ENCODE measurements around the gene PRKCE. TPM values are rescaled to one million over a fixed set of nuclear protein-coding genes. Genes with fewer than 3 reads are reported as not detected.

The PRKCE gene
- total and polyA plus RNA-seq, 2 experiments from 2014 or later = 13.2 to 19.2 TPM

GRCh38 chr2:45669032-45669486, 17.6 kb downstream of the PRKCE start:
- no peak overlapping the region for H3K4me3 ChIP-seq
- H3K27me3 ChIP-seq = no peaks in the 10 kb centered on the region
- H3K36me3 ChIP-seq = no peaks in the 10 kb centered on the region
- peak in 1 of 2 donors; percentile 91 for DNase-seq (ENCODE audit: low read depth in 1 of 2, low spot score in 1 of 2)
- H3K27ac ChIP-seq = peak overlapping the region; percentile 89
- peaks cover 15% of the 10 kb centered on the region for H3K4me1 ChIP-seq (ENCODE audit: low read depth)
- H3K9me3 ChIP-seq (ENCODE audit: low read depth) = no peaks in the 10 kb centered on the region
- TF ChIP-seq, protein P1, sequence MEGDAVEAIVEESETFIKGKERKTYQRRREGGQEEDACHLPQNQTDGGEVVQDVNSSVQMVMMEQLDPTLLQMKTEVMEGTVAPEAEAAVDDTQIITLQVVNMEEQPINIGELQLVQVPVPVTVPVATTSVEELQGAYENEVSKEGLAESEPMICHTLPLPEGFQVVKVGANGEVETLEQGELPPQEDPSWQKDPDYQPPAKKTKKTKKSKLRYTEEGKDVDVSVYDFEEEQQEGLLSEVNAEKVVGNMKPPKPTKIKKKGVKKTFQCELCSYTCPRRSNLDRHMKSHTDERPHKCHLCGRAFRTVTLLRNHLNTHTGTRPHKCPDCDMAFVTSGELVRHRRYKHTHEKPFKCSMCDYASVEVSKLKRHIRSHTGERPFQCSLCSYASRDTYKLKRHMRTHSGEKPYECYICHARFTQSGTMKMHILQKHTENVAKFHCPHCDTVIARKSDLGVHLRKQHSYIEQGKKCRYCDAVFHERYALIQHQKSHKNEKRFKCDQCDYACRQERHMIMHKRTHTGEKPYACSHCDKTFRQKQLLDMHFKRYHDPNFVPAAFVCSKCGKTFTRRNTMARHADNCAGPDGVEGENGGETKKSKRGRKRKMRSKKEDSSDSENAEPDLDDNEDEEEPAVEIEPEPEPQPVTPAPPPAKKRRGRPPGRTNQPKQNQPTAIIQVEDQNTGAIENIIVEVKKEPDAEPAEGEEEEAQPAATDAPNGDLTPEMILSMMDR (IDR thresholded peaks at IDR 0.05; ENCODE audit: low read depth, low read length) = no peak

DNA sequence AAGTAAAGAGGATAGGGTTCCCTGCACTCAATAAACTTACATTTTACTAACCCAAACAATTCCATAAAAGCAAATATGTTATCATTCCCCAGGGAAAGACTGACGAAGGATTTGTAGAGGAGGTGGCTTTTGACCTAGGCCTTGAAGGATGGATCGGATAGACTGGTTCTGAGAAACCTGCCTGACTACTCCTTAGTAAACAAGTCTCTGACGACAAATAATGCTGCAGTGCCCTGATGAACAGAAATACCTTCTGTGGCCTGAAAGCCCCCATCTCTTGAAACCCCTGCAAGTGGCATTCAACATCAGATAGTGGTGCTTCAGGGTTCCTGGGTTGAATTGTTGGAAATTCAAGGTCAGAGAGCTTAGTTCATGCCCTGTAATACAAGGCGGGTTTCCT, 19.2 kb downstream of the PRKCE start:
- no peak overlapping the region for H3K27ac ChIP-seq
- H3K27me3 ChIP-seq = no peaks in the 10 kb centered on the region
- H3K9me3 ChIP-seq (ENCODE audit: low read depth) = no peaks in the 10 kb centered on the region
- no peak for DNase-seq (ENCODE audit: low read depth in 1 of 2, low spot score in 1 of 2)
- peaks cover 31% of the 10 kb centered on the region for H3K4me1 ChIP-seq (ENCODE audit: low read depth)
- H3K36me3 ChIP-seq = no peaks in the 10 kb centered on the region
- H3K4me3 ChIP-seq = no peak overlapping the region
- TF ChIP-seq, protein P1 (IDR thresholded peaks at IDR 0.05; ENCODE audit: low read depth, low read length) = no peak

DNA sequence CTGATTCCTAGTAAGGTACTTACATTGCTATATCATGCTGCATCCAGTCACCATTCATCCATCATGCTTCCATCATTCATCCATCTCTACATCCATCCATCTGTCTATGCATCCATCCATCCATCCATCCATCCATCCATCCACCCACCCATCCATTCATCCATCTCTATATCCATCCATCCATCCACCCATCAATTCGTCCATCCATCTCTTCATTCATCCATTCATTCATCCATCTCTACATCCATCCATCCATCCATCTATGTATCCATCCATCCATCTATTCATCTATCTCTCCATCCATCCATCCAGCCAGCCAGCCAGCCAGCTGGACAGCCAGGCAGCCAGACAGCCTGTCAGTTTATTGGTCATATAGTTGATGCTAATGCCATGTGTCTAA, 20.7 kb downstream of the PRKCE start:
- TF ChIP-seq, protein P1 (IDR thresholded peaks at IDR 0.05; ENCODE audit: low read depth, low read length) = no peak
- no peaks in the 10 kb centered on the region for H3K36me3 ChIP-seq

GRCh38 chr2:45674035-45674816, 22.8 kb downstream of the PRKCE start:
- H3K9me3 ChIP-seq (ENCODE audit: low read depth) = no peaks in the 10 kb centered on the region
- peaks cover 33% of the 10 kb centered on the region for H3K4me1 ChIP-seq (ENCODE audit: low read depth)
- no peak overlapping the region for H3K4me3 ChIP-seq
- TF ChIP-seq, protein P1 (IDR thresholded peaks at IDR 0.05; ENCODE audit: low read depth, low read length) = no peak
- peak overlapping the region; percentile 64 for H3K27ac ChIP-seq
- H3K27me3 ChIP-seq = no peaks in the 10 kb centered on the region
- no peaks in the 10 kb centered on the region for H3K36me3 ChIP-seq
- peak in 1 of 2 donors; percentile 6 for DNase-seq (ENCODE audit: low read depth in 1 of 2, low spot score in 1 of 2)

More for the DNA sequence above, 20.7 kb downstream of the PRKCE start:
- H3K4me3 ChIP-seq = no peak overlapping the region
- H3K27ac ChIP-seq = no peak overlapping the region
- H3K4me1 ChIP-seq (ENCODE audit: low read depth) = peaks cover 39% of the 10 kb centered on the region
- H3K9me3 ChIP-seq (ENCODE audit: low read depth) = no peaks in the 10 kb centered on the region
- DNase-seq (ENCODE audit: low read depth in 1 of 2, low spot score in 1 of 2) = no peak
- no peaks in the 10 kb centered on the region for H3K27me3 ChIP-seq

DNA sequence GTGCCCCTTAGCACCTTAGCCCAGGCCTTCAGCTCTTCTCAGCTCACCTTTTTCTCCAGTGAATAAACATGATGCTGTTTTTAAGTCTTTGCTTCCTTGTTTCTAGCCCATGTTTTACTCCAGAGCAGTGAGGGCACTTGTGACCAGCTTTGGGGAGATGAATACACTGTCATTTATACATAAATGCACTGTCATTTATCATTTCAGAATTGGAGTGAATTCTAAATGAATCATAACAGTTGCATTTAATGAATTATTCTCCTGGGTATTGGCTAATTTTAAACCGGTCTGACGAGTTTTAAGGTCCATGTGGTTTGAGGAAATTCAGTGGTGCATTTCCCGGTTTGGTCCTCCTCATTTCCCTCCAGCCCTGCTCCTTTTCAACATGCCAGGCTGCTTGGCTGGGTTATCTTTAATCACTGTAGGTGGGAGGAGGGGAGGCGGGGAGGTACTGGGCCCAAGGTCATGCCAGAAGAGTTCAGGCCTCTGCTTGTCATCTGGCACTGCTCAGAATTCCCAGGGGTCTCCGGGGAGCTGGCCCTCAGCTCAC, 23.9 kb downstream of the PRKCE start:
- no peaks in the 10 kb centered on the region for H3K36me3 ChIP-seq
- peak overlapping the region; percentile 64 for H3K27ac ChIP-seq
- H3K27me3 ChIP-seq = no peaks in the 10 kb centered on the region
- no peak overlapping the region for H3K4me3 ChIP-seq
- peaks cover 33% of the 10 kb centered on the region for H3K4me1 ChIP-seq (ENCODE audit: low read depth)
- H3K9me3 ChIP-seq (ENCODE audit: low read depth) = no peaks in the 10 kb centered on the region
- DNase-seq (ENCODE audit: low read depth in 1 of 2, low spot score in 1 of 2) = peak; percentile 61 to 76
- TF ChIP-seq, protein P1 (IDR thresholded peaks at IDR 0.05; ENCODE audit: low read depth, low read length) = no peak
